Prostate gland (tissue), 2 donors: ENCODE results near the gene ABCC3.

Experiments used
- POLR2A ChIP-seq: fragments of 450-650 bp; IDR thresholded peaks from one replicate; pipeline ENCODE4 v1.6.1; 2016; ENCODE audit warnings: antibody characterized with exemption, mild to moderate bottlenecking
- POLR2AphosphoS5 ChIP-seq: sonication (generic); formaldehyde crosslinking; IDR thresholded peaks from one replicate; pipeline ENCODE4 v1.6.1; 2017; ENCODE audit warnings: antibody characterized with exemption
- TF ChIP-seq, protein P1 (sequence below), 4 experiments: fragments of 200-600 bp in 2 of 4; fragments of 450-650 bp in 2 of 4; sonication (generic) in 2 of 4; IDR thresholded peaks; 1 replicate in 3 of 4; 2 replicates in 1 of 4; pipeline ENCODE4 v1.5.1; 2016 to 2019; ENCODE audit warnings: antibody characterized with exemption in 4 of 4, mild to moderate bottlenecking in 2 of 4, moderate library complexity in 2 of 4

DNA sequence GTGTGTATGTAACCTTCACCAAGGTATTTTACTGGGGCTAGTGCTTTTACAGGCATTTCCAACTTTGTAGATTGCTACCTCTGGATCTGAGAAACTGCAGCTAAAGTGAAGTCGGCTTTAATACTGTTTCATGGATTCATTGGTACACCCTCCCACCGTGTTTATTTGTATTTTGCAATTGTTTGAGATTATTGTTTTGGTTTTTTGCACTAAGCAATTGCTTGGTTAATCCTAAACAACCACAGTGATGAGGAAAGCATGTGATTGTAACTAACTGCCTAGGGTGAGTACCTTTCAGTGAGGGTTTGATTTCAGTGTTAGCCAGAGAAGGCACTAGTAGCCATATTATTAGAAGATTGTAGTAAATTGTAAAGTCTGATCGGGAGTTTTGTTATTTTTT lies 88.1 kb downstream of the ABCC3 start:
- no peak for TF ChIP-seq POLR2AphosphoS5
- TF ChIP-seq, protein P1, sequence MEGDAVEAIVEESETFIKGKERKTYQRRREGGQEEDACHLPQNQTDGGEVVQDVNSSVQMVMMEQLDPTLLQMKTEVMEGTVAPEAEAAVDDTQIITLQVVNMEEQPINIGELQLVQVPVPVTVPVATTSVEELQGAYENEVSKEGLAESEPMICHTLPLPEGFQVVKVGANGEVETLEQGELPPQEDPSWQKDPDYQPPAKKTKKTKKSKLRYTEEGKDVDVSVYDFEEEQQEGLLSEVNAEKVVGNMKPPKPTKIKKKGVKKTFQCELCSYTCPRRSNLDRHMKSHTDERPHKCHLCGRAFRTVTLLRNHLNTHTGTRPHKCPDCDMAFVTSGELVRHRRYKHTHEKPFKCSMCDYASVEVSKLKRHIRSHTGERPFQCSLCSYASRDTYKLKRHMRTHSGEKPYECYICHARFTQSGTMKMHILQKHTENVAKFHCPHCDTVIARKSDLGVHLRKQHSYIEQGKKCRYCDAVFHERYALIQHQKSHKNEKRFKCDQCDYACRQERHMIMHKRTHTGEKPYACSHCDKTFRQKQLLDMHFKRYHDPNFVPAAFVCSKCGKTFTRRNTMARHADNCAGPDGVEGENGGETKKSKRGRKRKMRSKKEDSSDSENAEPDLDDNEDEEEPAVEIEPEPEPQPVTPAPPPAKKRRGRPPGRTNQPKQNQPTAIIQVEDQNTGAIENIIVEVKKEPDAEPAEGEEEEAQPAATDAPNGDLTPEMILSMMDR (IDR thresholded peaks at IDR 0.05), result no peak
- no peak for TF ChIP-seq POLR2A
